Daoy (cell line): Measurements from ENCODE around the gene SEC31B. TPM values are rescaled to one million over a fixed set of nuclear protein-coding genes. Genes with fewer than 3 reads are reported as not detected.
A peak's percentile ranks its signal among the peaks of the same experiment; 100 is the strongest.

Experiments
- DNase-seq: peaks from one replicate; pipeline ENCODE4 v3.0.0-alpha.2; 2015; ENCODE audit warnings: low read depth
- total RNA-seq: library from RNA; depleted of rRNA; stranded (reverse); fragments of >200 nt; shearing (Covaris generic); gene quantifications from 2 replicates; pipeline ENCODE4 v1.2.3, GENCODE V29; 2014; rRNA removed

Gene SEC31B
- 0.27 and 0.34 TPM in 2 replicates for total RNA-seq

- no peak for DNase-seq
Measured at GRCh38 chr10:100519311-100520051, at the start of gene SEC31B. SEC31B (minus strand) TSS chr10:100519861; CDS start chr10:100516952, 2,909 bp downstream.

GRCh38 chr10:100568912-100569311 lies 49.3 kb upstream of the SEC31B start:
- no peak for DNase-seq

GRCh38 chr10:100567826-100568225 lies 48.2 kb upstream of the SEC31B start:
- no peak for DNase-seq

- no peak for DNase-seq
Measured at GRCh38 chr10:100567249-100567648, 47.6 kb upstream of the SEC31B start.

GRCh38 chr10:100566561-100566960 lies 46.9 kb upstream of the SEC31B start:
- DNase-seq: no peak

- DNase-seq: no peak
Measured at GRCh38 chr10:100565206-100565985, 45.7 kb upstream of the SEC31B start.

- peak; percentile 50 for DNase-seq
Measured at GRCh38 chr10:100562008-100562672, 42.5 kb upstream of the SEC31B start.

- no peak for DNase-seq
Measured at GRCh38 chr10:100561005-100561404, 41.3 kb upstream of the SEC31B start.

- no peak for DNase-seq
Measured at GRCh38 chr10:100560248-100560647, 40.6 kb upstream of the SEC31B start.

- DNase-seq: no peak
Measured at GRCh38 chr10:100554902-100555301, 35.2 kb upstream of the SEC31B start.

- DNase-seq: no peak
Measured at GRCh38 chr10:100553929-100554328, 34.3 kb upstream of the SEC31B start.

GRCh38 chr10:100551738-100552137 lies 32.1 kb upstream of the SEC31B start:
- DNase-seq: no peak

GRCh38 chr10:100551196-100551595 lies 31.5 kb upstream of the SEC31B start:
- no peak for DNase-seq

- no peak for DNase-seq
Measured at GRCh38 chr10:100544950-100545349, 25.3 kb upstream of the SEC31B start.

GRCh38 chr10:100537475-100537874 lies 17.8 kb upstream of the SEC31B start:
- DNase-seq: no peak

GRCh38 chr10:100535715-100536353 lies 16.2 kb upstream of the SEC31B start, which contains the start of gene HIF1AN:
HIF1AN (plus strand) TSS chr10:100535943; CDS start chr10:100535959, 16 bp downstream.
- DNase-seq: peak; percentile 91

- DNase-seq: no peak
Measured at GRCh38 chr10:100535338-100535714, 15.7 kb upstream of the SEC31B start.

GRCh38 chr10:100534726-100535125 lies 15.1 kb upstream of the SEC31B start:
- DNase-seq: no peak

- DNase-seq: no peak
Measured at GRCh38 chr10:100531761-100532160, 12.1 kb upstream of the SEC31B start.

- peak; percentile 85 for DNase-seq
Measured at GRCh38 chr10:100529475-100530298, 10.0 kb upstream of the SEC31B start, which contains the start of gene NDUFB8. NDUFB8 (minus strand) TSS chr10:100529871; CDS start chr10:100529851, 20 bp downstream.
